K562 (cell line): ENCODE measurements around the gene STK26. TPM values are rescaled to one million over a fixed set of nuclear protein-coding genes. Genes with fewer than 3 reads are reported as not detected.

ENCODE experiments used
- ARID1B ChIP-seq: fragments of 450-650 bp; IDR thresholded peaks from 2 replicates; pipeline ENCODE4 v1.6.1; 2016; ENCODE audit warnings: antibody characterized with exemption, mild to moderate bottlenecking, inconsistent platforms
- ATF1 ChIP-seq, 2 experiments: fragments of 450-650 bp in 1 of 2; IDR thresholded peaks; 2 replicates each; pipeline ENCODE4 v1.6.1; 2016; ENCODE audit warnings: missing compliant biosample characterization in 1 of 2, missing genetic modification characterization in 1 of 2
- CBX3 ChIP-seq, 2 experiments: IDR thresholded peaks; 1 replicate in 1 of 2; 2 replicates in 1 of 2; pipeline ENCODE4 v1.6.1; 2012; ENCODE audit warnings: inconsistent platforms in 2 of 2, low read length in 2 of 2, borderline replicate concordance in 1 of 2, control low read depth in 1 of 2
- EP300 ChIP-seq: IDR thresholded peaks from 2 replicates; pipeline ENCODE4 v1.6.1; 2012; ENCODE audit warnings: low read length, improper control_type of control experiment
- ERF ChIP-seq: fragments of 450-650 bp; formaldehyde crosslinking; IDR thresholded peaks from 2 replicates; pipeline ENCODE4 v1.4.0; 2020; ENCODE audit warnings: mild to moderate bottlenecking, mixed read lengths
- ETV1 ChIP-seq: fragments of 450-650 bp; conservative IDR thresholded peaks from 2 replicates; pipeline ENCODE4 v1.6.1; 2016; ENCODE audit warnings: missing genetic modification characterization, control low read depth, low read depth, missing compliant biosample characterization
- FOXA3 ChIP-seq, 2 experiments: fragments of 450-650 bp in 1 of 2; sonication (generic) in 1 of 2; formaldehyde crosslinking; IDR thresholded peaks in 1 of 2; conservative IDR thresholded peaks in 1 of 2; 2 replicates each; pipeline versions ENCODE4 v1.4.0 to v1.8.0; 2020 to 2022; ENCODE audit warnings: mild to moderate bottlenecking in 2 of 2, missing genetic modification reagents in 1 of 2
- L3MBTL2 ChIP-seq: fragments of 450-650 bp; IDR thresholded peaks from 2 replicates; pipeline ENCODE4 v1.6.1; 2016; ENCODE audit warnings: mild to moderate bottlenecking, moderate library complexity
- MECOM ChIP-seq: fragments of 250-450 bp; sonication (Bioruptor Pico); IDR thresholded peaks from 2 replicates; pipeline ENCODE4 v1.8.0; 2022; ENCODE audit warnings: inconsistent platforms
- MTA2 ChIP-seq: fragments of 450-650 bp; IDR thresholded peaks from 2 replicates; pipeline ENCODE4 v1.6.1; 2016; ENCODE audit warnings: low read depth
- MYC ChIP-seq, 2 experiments: fragments of 250-450 bp in 1 of 2; sonication (Bioruptor Pico) in 1 of 2; IDR thresholded peaks; 2 replicates each; pipeline versions ENCODE4 v1.5.1 to v1.6.1; 2012 to 2021; ENCODE audit warnings: low read depth in 2 of 2, borderline replicate concordance in 1 of 2, improper control_type of control experiment in 1 of 2, low read length in 1 of 2, mild to moderate bottlenecking in 1 of 2, moderate library complexity in 1 of 2
- POLR2AphosphoS5 ChIP-seq: IDR thresholded peaks from 2 replicates; pipeline ENCODE4 v1.6.1; 2011; ENCODE audit warnings: mild to moderate bottlenecking, low read depth, low read length, moderate library complexity; ENCODE audit not compliant: control insufficient read depth, insufficient read depth
- SMAD4 ChIP-seq: fragments of 250-450 bp; sonication (Bioruptor Pico); conservative IDR thresholded peaks from 2 replicates; pipeline ENCODE4 v1.8.0; 2021; ENCODE audit warnings: inconsistent platforms, mild to moderate bottlenecking, moderate library complexity
- TCF3 ChIP-seq: sonication (generic); formaldehyde crosslinking; IDR thresholded peaks from 2 replicates; pipeline ENCODE4 v1.4.0; 2020; ENCODE audit warnings: mild to moderate bottlenecking, missing genetic modification reagents
- TEAD1 ChIP-seq, 2 experiments: fragments of 450-650 bp in 1 of 2; sonication (generic) in 1 of 2; formaldehyde crosslinking; IDR thresholded peaks; 2 replicates each; pipeline versions ENCODE4 v1.4.0 to v1.8.0; 2020 to 2022; ENCODE audit warnings: mild to moderate bottlenecking in 2 of 2, missing genetic modification reagents in 1 of 2
- TRIM24 ChIP-seq, 2 experiments: fragments of 450-650 bp; IDR thresholded peaks; 2 replicates each; pipeline ENCODE4 v1.6.1; 2016
- polyA plus RNA-seq, 8 experiments: library from polyadenylated mRNA; depleted of rRNA in 4 of 8; stranded (reverse) in 5 of 8; unstranded in 3 of 8; fragments of >200 nt; fragmentation: Nextera tagmentation in 2 of 8; fragmentation: Illumina TruSeq in 1 of 8; extraction: Ambion mirVana in 2 of 8; extraction: Trizol in 1 of 8; gene quantifications; 2 replicates each; pipeline versions ENCODE4 v1.2.1 to v1.2.3, GENCODE V29; 2011 to 2014; ENCODE audit warnings: inconsistent platforms in 1 of 8, missing spikeins in 1 of 8
- total RNA-seq, 7 experiments: library from RNA; depleted of rRNA in 6 of 7; stranded (reverse); fragments of >200 nt in 6 of 7; fragmentation: Illumina TruSeq in 2 of 7; extraction: Trizol in 2 of 7; gene quantifications; 2 replicates each; pipeline versions ENCODE4 v1.2.1 to v1.2.3, GENCODE V29; 2011 to 2021; ENCODE audit warnings: low replicate concordance in 1 of 7
- TF ChIP-seq, protein P1 (sequence below), 2 experiments: IDR thresholded peaks; 2 replicates each; pipeline ENCODE4 v1.6.1; 2012; ENCODE audit warnings: improper control_type of control experiment in 2 of 2, low read depth in 2 of 2, low read length in 2 of 2, borderline replicate concordance in 1 of 2
- TF ChIP-seq, protein P2 (sequence below), 2 experiments: fragments of 450-650 bp; conservative IDR thresholded peaks; 2 replicates each; pipeline ENCODE4 v1.6.1; 2017; ENCODE audit warnings: mild to moderate bottlenecking in 2 of 2, moderate library complexity in 2 of 2
- TF ChIP-seq, protein P3 (sequence below): sonication (generic); formaldehyde crosslinking; IDR thresholded peaks from 2 replicates; pipeline ENCODE4 v1.5.0; 2020; ENCODE audit warnings: missing genetic modification reagents
- TF ChIP-seq, protein P4 (sequence below): sonication (generic); formaldehyde crosslinking; IDR thresholded peaks from 2 replicates; pipeline ENCODE4 v1.8.0; 2022; ENCODE audit warnings: missing genetic modification reagents, mild to moderate bottlenecking, moderate library complexity, borderline replicate concordance

The STK26 gene
- total and polyA plus RNA-seq, 9 of the 15 experiments (the other 6 are each of a cell fraction or from before 2014, with no cell fraction given): 28.1 to 72.9 (median 50.1) TPM

DNA sequence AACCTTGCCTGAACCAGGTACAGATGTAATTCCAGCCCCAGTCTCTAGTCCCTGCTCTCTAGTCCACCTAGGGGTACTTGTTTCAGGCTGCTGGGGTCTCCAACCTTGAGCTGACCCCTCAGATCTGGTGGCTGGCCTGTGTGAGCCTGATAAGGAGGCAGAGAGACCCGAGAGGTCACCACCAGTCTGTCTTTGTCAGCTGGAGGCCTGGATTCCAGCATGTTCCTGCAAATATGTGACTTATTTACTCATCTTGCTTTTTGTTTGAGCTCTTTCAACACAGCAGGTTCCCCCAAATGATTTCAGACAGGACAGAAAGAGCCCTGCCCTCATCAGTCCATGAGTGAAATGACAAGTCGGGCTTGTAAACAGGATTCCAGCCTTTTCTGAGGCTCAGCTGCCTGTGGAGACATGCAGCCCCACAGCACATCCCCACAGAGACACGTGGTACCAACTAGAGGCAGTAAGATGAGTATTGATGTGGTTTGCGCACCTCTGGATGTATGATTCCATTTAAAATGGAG, 37.5 kb upstream of the STK26 start (continued):
- TF ChIP-seq, protein P1, sequence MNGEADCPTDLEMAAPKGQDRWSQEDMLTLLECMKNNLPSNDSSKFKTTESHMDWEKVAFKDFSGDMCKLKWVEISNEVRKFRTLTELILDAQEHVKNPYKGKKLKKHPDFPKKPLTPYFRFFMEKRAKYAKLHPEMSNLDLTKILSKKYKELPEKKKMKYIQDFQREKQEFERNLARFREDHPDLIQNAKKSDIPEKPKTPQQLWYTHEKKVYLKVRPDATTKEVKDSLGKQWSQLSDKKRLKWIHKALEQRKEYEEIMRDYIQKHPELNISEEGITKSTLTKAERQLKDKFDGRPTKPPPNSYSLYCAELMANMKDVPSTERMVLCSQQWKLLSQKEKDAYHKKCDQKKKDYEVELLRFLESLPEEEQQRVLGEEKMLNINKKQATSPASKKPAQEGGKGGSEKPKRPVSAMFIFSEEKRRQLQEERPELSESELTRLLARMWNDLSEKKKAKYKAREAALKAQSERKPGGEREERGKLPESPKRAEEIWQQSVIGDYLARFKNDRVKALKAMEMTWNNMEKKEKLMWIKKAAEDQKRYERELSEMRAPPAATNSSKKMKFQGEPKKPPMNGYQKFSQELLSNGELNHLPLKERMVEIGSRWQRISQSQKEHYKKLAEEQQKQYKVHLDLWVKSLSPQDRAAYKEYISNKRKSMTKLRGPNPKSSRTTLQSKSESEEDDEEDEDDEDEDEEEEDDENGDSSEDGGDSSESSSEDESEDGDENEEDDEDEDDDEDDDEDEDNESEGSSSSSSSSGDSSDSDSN (IDR thresholded peaks at IDR 0.05; ENCODE audit: borderline replicate concordance in 1 of 2, low read depth in 2 of 2, low read length in 2 of 2): no peak
- TF ChIP-seq EP300: peak; percentile 64; the same call in 1 of the 2 replicates
- peak; percentile 25; the same call in 1 of the 2 replicates for TF ChIP-seq MYC (IDR thresholded peaks at IDR 0.05; ENCODE audit: low read depth, low read length)
- TF ChIP-seq MYC (CRISPR knock-in tag; IDR thresholded peaks at IDR 0.05; ENCODE audit: borderline replicate concordance, low read depth): no peak
- TF ChIP-seq TEAD1 (CRISPR knock-in tag; IDR thresholded peaks at IDR 0.05): no peak
- TF ChIP-seq, protein P2, sequence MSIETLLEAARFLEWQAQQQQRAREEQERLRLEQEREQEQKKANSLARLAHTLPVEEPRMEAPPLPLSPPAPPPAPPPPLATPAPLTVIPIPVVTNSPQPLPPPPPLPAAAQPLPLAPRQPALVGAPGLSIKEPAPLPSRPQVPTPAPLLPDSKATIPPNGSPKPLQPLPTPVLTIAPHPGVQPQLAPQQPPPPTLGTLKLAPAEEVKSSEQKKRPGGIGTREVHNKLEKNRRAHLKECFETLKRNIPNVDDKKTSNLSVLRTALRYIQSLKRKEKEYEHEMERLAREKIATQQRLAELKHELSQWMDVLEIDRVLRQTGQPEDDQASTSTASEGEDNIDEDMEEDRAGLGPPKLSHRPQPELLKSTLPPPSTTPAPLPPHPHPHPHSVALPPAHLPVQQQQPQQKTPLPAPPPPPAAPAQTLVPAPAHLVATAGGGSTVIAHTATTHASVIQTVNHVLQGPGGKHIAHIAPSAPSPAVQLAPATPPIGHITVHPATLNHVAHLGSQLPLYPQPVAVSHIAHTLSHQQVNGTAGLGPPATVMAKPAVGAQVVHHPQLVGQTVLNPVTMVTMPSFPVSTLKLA (conservative IDR thresholded peaks at IDR 0.05): peak; percentile 41 to 42; a peak in 3 of 4 replicates
- peak in 1 of 2 experiments; percentile 57; a peak in 2 of 4 replicates for TF ChIP-seq TRIM24 (IDR thresholded peaks at IDR 0.05)
- no peak for TF ChIP-seq ERF (CRISPR knock-in tag)
- TF ChIP-seq, protein P3, sequence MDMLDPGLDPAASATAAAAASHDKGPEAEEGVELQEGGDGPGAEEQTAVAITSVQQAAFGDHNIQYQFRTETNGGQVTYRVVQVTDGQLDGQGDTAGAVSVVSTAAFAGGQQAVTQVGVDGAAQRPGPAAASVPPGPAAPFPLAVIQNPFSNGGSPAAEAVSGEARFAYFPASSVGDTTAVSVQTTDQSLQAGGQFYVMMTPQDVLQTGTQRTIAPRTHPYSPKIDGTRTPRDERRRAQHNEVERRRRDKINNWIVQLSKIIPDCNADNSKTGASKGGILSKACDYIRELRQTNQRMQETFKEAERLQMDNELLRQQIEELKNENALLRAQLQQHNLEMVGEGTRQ (CRISPR knock-in tag): peak; percentile 21; the same call in 1 of the 2 replicates
- no peak for TF ChIP-seq ETV1 (tag)
- TF ChIP-seq POLR2AphosphoS5: peak; percentile 23; the same call in 1 of the 2 replicates
- TF ChIP-seq TCF3 (CRISPR knock-in tag): peak; percentile 86
- peak; percentile 70; the same call in 1 of the 2 replicates for TF ChIP-seq SMAD4 (CRISPR knock-in tag)
- TF ChIP-seq ARID1B: peak; percentile 88
- TF ChIP-seq L3MBTL2: peak; percentile 26; the same call in 1 of the 2 replicates
- no peak for TF ChIP-seq ATF1 (CRISPR knock-in tag; IDR thresholded peaks at IDR 0.05)
- TF ChIP-seq ATF1 (tag; IDR thresholded peaks at IDR 0.05): no peak
- no peak for TF ChIP-seq MECOM (CRISPR knock-in tag)
- TF ChIP-seq, protein P4, sequence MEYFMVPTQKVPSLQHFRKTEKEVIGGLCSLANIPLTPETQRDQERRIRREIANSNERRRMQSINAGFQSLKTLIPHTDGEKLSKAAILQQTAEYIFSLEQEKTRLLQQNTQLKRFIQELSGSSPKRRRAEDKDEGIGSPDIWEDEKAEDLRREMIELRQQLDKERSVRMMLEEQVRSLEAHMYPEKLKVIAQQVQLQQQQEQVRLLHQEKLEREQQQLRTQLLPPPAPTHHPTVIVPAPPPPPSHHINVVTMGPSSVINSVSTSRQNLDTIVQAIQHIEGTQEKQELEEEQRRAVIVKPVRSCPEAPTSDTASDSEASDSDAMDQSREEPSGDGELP (CRISPR knock-in tag): peak; percentile 86
- TF ChIP-seq FOXA3 (CRISPR knock-in tag; conservative IDR thresholded peaks at IDR 0.05 in 1 of 2, IDR thresholded peaks at IDR 0.05 in 1 of 2): peak in 1 of 2 experiments; percentile 43; a peak in 1 of 4 replicates
- peak in 1 of 2 experiments; percentile 44; a peak in 1 of 3 replicates for TF ChIP-seq CBX3 (IDR thresholded peaks at IDR 0.05; ENCODE audit: borderline replicate concordance in 1 of 2, low read length in 2 of 2)
- peak; percentile 69 for TF ChIP-seq MTA2
